Sigmoid colon (tissue), 4 donors: ENCODE data around the gene ITGB5.

Experiments used
- EP300 ChIP-seq, 4 donors: sonication (generic); formaldehyde crosslinking; IDR thresholded peaks; one replicate each; pipeline ENCODE4 v1.6.1; 2017; ENCODE audit warnings: antibody characterized with exemption in 4 of 4
- POLR2AphosphoS5 ChIP-seq, 4 donors: sonication (generic); formaldehyde crosslinking; IDR thresholded peaks; one replicate each; pipeline ENCODE4 v1.6.1; 2017; ENCODE audit warnings: antibody characterized with exemption in 4 of 4
- TF ChIP-seq, protein P1 (sequence below), 4 experiments: fragments of 450-650 bp in 3 of 4; fragments of 200-600 bp in 1 of 4; IDR thresholded peaks; one replicate each; pipeline ENCODE4 v1.5.1; 2016 to 2019; ENCODE audit warnings: antibody characterized with exemption in 4 of 4, mild to moderate bottlenecking in 3 of 4, moderate library complexity in 2 of 4

- TF ChIP-seq, protein P1, sequence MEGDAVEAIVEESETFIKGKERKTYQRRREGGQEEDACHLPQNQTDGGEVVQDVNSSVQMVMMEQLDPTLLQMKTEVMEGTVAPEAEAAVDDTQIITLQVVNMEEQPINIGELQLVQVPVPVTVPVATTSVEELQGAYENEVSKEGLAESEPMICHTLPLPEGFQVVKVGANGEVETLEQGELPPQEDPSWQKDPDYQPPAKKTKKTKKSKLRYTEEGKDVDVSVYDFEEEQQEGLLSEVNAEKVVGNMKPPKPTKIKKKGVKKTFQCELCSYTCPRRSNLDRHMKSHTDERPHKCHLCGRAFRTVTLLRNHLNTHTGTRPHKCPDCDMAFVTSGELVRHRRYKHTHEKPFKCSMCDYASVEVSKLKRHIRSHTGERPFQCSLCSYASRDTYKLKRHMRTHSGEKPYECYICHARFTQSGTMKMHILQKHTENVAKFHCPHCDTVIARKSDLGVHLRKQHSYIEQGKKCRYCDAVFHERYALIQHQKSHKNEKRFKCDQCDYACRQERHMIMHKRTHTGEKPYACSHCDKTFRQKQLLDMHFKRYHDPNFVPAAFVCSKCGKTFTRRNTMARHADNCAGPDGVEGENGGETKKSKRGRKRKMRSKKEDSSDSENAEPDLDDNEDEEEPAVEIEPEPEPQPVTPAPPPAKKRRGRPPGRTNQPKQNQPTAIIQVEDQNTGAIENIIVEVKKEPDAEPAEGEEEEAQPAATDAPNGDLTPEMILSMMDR (IDR thresholded peaks at IDR 0.05): no peak
- TF ChIP-seq POLR2AphosphoS5 (IDR thresholded peaks at IDR 0.05) (no peak), EP300 (IDR thresholded peaks at IDR 0.05) (no peak)
Observed at GRCh38 chr3:124843047-124843446, 44.1 kb downstream of the ITGB5 start.
